Neuronal stem cell (in vitro differentiated cells): Measurements from ENCODE around the gene TBC1D10A.

Experiments used
- DNase-seq: peaks from one replicate; pipeline ENCODE4 v3.0.0-alpha.2; 2013; ENCODE audit warnings: low spot score
- H2AFZ ChIP-seq: one replicate; pipeline ENCODE4 v1.6.1; 2013; ENCODE audit warnings: mild to moderate bottlenecking, low read length, inconsistent platforms
- H2AK5ac ChIP-seq: 2 replicates; pipeline ENCODE4 v1.6.1; 2013; ENCODE audit warnings: low read depth, mild to moderate bottlenecking, inconsistent platforms, low read length, moderate library complexity, mixed read lengths
- H2BK120ac ChIP-seq: 2 replicates; pipeline ENCODE4 v1.6.1; 2013; ENCODE audit warnings: low read depth, mild to moderate bottlenecking, inconsistent platforms, low read length, moderate library complexity, mixed read lengths
- H2BK12ac ChIP-seq: one replicate; pipeline ENCODE4 v1.6.1; 2013; ENCODE audit warnings: low read length, inconsistent platforms
- H2BK15ac ChIP-seq: 2 replicates; pipeline ENCODE4 v1.6.1; 2013; ENCODE audit warnings: mild to moderate bottlenecking, low read length, inconsistent platforms, mixed read lengths
- H2BK5ac ChIP-seq: one replicate; pipeline ENCODE4 v1.6.1; 2013; ENCODE audit warnings: inconsistent platforms, mild to moderate bottlenecking, low read length, moderate library complexity
- H3K14ac ChIP-seq: one replicate; pipeline ENCODE4 v1.6.1; 2013; ENCODE audit warnings: low read length, inconsistent platforms
- H3K18ac ChIP-seq: 2 replicates; pipeline ENCODE4 v1.6.1; 2013; ENCODE audit warnings: low read length, inconsistent platforms
- H3K23ac ChIP-seq: 2 replicates; pipeline ENCODE4 v1.6.1; 2013; ENCODE audit warnings: low read depth, mild to moderate bottlenecking, mixed read lengths, low read length, inconsistent platforms; ENCODE audit not compliant: poor library complexity
- H3K27ac ChIP-seq: replicated peaks from 3 replicates; pipeline ENCODE4 v1.5.1; 2013; ENCODE audit warnings: low read length, inconsistent platforms
- H3K27me3 ChIP-seq, 3 experiments: 2 replicates each; pipeline ENCODE4 v1.6.1; 2013; ENCODE audit warnings: low read length in 3 of 3, mild to moderate bottlenecking in 2 of 3, inconsistent platforms in 1 of 3, low read depth in 1 of 3, mixed read lengths in 1 of 3, moderate library complexity in 1 of 3; ENCODE audit not compliant: control insufficient read depth in 3 of 3, insufficient read depth in 3 of 3
- H3K36me3 ChIP-seq, 2 donors: replicated peaks in 1 of 2; 2 replicates each; pipeline ENCODE4 v1.6.1; 2013; ENCODE audit warnings: low read length in 2 of 2; ENCODE audit not compliant: control insufficient read depth in 2 of 2, insufficient read depth in 2 of 2
- H3K4ac ChIP-seq: 2 replicates; pipeline ENCODE4 v1.6.1; 2013; ENCODE audit warnings: inconsistent platforms, mild to moderate bottlenecking, low read length, moderate library complexity
- H3K4me1 ChIP-seq, 2 donors: 1 replicate in 1 of 2; 2 replicates in 1 of 2; pipeline ENCODE4 v1.6.1; 2013; ENCODE audit warnings: low read length in 2 of 2, low read depth in 1 of 2; ENCODE audit not compliant: control insufficient read depth in 2 of 2, insufficient read depth in 1 of 2
- H3K4me2 ChIP-seq: one replicate; pipeline ENCODE4 v1.6.1; 2013; ENCODE audit warnings: mild to moderate bottlenecking, low read length, inconsistent platforms; ENCODE audit not compliant: insufficient read depth, poor library complexity, severe bottlenecking
- H3K4me3 ChIP-seq, 2 donors: 2 replicates each; pipeline ENCODE4 v1.5.1; 2013; ENCODE audit warnings: low read length in 2 of 2, mild to moderate bottlenecking in 2 of 2, inconsistent platforms in 1 of 2, moderate library complexity in 1 of 2
- H3K79me1 ChIP-seq: one replicate; pipeline ENCODE4 v1.6.1; 2013; ENCODE audit warnings: low read depth, mild to moderate bottlenecking, inconsistent platforms, low read length, moderate library complexity
- H3K9ac ChIP-seq: one replicate; pipeline ENCODE4 v1.6.1; 2013; ENCODE audit warnings: mild to moderate bottlenecking, low read depth, low read length, inconsistent platforms; ENCODE audit not compliant: poor library complexity
- H3K9me3 ChIP-seq, 2 donors: replicated peaks in 1 of 2; 2 replicates each; pipeline versions ENCODE3 to v1.6.1; 2013; ENCODE audit warnings: low read length in 2 of 2, mild to moderate bottlenecking in 2 of 2, inconsistent platforms in 1 of 2, low read depth in 1 of 2, mixed read lengths in 1 of 2, moderate library complexity in 1 of 2; ENCODE audit not compliant: control insufficient read depth in 2 of 2, insufficient read depth in 1 of 2
- H4K8ac ChIP-seq: one replicate; pipeline ENCODE4 v1.6.1; 2013; ENCODE audit warnings: low read depth, mild to moderate bottlenecking, inconsistent platforms, low read length, moderate library complexity
- H4K91ac ChIP-seq: one replicate; pipeline ENCODE4 v1.6.1; 2013; ENCODE audit warnings: low read length, low read depth, mild to moderate bottlenecking, inconsistent platforms; ENCODE audit not compliant: poor library complexity
- WGBS, 2 donors: extraction: QIAGEN DNeasy Blood & Tissue Kit; methylation state at CpG; one replicate each; pipeline ENCODE4 v1.1.7; 2013; ENCODE audit warnings: missing lambda C conversion rate in 2 of 2, mixed read lengths in 1 of 2; ENCODE audit not compliant: insufficient read length in 2 of 2, insufficient replicate concordance in 1 of 2; ENCODE audit errors: extremely low coverage in 2 of 2; 5-methylcytosine and 5-hydroxymethylcytosine counted together

The TBC1D10A gene

GRCh38 chr22:30325065-30325720, 1.5 kb downstream of the TBC1D10A start:
- no peaks in the 10 kb centered on the region for H3K9me3 ChIP-seq
- peak overlapping the region; percentile 30 to 91 for H3K4me3 ChIP-seq
- peaks cover 0 to 8% of the 10 kb centered on the region in 2 donors for H3K36me3 ChIP-seq
- H3K4me1 ChIP-seq = peaks cover 9 to 14% of the 10 kb centered on the region in 2 donors
- H3K4ac ChIP-seq = no peak overlapping the region
- H2AFZ ChIP-seq = no peak overlapping the region
- H3K9ac ChIP-seq = no peak overlapping the region
- no peak overlapping the region for H3K23ac ChIP-seq
- H3K27ac ChIP-seq = no peak overlapping the region
- no peak overlapping the region for H3K4me2 ChIP-seq
- WGBS, 2 donors = no CpG with 5 or more reads among the region's 5 CpGs
- H4K91ac ChIP-seq = no peak overlapping the region
- peak overlapping the region; percentile 58 for H2BK5ac ChIP-seq
- no peak for DNase-seq
- H2BK15ac ChIP-seq = no peak overlapping the region
- no peak overlapping the region for H3K18ac ChIP-seq
- H2AK5ac ChIP-seq = no peak overlapping the region
- no peak overlapping the region for H2BK120ac ChIP-seq
- no peaks in the 10 kb centered on the region for H3K79me1 ChIP-seq
- no peak overlapping the region for H2BK12ac ChIP-seq
- no peaks in the 10 kb centered on the region for H3K27me3 ChIP-seq
- H4K8ac ChIP-seq = no peak overlapping the region
- no peak overlapping the region for H3K14ac ChIP-seq

DNA sequence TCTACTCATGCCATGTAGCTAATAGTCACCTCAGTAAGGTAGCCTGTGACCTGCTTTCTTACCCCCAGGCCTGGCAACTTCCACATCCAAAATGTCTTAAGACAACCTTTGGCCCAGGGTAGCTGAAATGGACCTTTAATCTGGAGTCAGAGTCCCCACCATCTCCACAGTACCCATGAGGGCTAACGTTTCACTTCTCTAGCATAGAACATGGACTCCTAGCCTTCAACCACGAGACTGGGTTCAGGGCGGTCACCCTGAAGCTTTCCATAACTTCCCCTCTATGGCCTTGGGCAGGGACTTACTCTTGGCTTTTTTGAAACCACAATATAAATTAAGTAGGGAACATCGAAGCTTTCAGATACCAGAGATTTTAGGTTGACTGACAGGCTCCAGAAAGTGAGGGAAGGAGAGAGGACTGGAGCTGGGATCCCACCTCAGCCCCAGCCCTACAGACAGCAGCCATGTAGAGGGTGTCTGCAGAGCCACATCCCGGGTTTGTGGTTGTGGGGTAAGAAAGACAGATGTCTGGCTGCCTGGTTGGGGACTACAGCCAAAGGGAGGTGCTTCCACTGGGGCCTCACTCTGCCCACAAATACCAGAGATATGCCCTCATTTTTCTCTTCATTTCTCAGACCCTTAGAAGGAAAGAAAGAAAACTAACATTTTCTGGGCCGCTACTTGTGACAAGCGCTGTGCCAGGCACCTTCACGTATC, 2.6 kb downstream of the TBC1D10A start:
- no CpG with 5 or more reads among the region's 8 CpGs for WGBS, 2 donors
- H3K14ac ChIP-seq = no peak overlapping the region
- no peak overlapping the region for H3K18ac ChIP-seq
- H3K79me1 ChIP-seq = no peaks in the 10 kb centered on the region
- no peak overlapping the region for H2BK15ac ChIP-seq
- H2BK5ac ChIP-seq = no peak overlapping the region
- H3K4me2 ChIP-seq = no peak overlapping the region
- no peak overlapping the region for H4K91ac ChIP-seq
- no peak overlapping the region for H3K27ac ChIP-seq
- H3K27me3 ChIP-seq = no peaks in the 10 kb centered on the region
- H4K8ac ChIP-seq = no peak overlapping the region
- H2BK12ac ChIP-seq = no peak overlapping the region
- no peak overlapping the region for H2AFZ ChIP-seq
- H3K23ac ChIP-seq = no peak overlapping the region
- H3K9me3 ChIP-seq = no peaks in the 10 kb centered on the region
- peaks cover 0 to 3% of the 10 kb centered on the region in 2 donors for H3K36me3 ChIP-seq
- no peak for DNase-seq
- no peak overlapping the region for H3K4me3 ChIP-seq
- H2AK5ac ChIP-seq = no peak overlapping the region
- H3K9ac ChIP-seq = no peak overlapping the region
- peaks cover 9 to 14% of the 10 kb centered on the region in 2 donors for H3K4me1 ChIP-seq
- no peak overlapping the region for H2BK120ac ChIP-seq
- no peak overlapping the region for H3K4ac ChIP-seq

GRCh38 chr22:30323246-30323645, 3.5 kb downstream of the TBC1D10A start:
- Histone ChIP-seq H2BK120ac (no peak overlapping the region), H3K27ac (no peak overlapping the region), H2AFZ (no peak overlapping the region), H2BK12ac (no peak overlapping the region), H2BK5ac (no peak overlapping the region), H3K4me1 (peaks cover 9 to 14% of the 10 kb centered on the region in 2 donors), H4K8ac (no peak overlapping the region), H3K4me3 (no peak overlapping the region), H3K23ac (no peak overlapping the region), H3K27me3 (no peaks in the 10 kb centered on the region), H3K4ac (no peak overlapping the region), H3K14ac (no peak overlapping the region), H2AK5ac (no peak overlapping the region), H3K9me3 (no peaks in the 10 kb centered on the region), H3K9ac (no peak overlapping the region), H3K4me2 (no peak overlapping the region), H4K91ac (no peak overlapping the region), H3K18ac (no peak overlapping the region), H3K79me1 (no peaks in the 10 kb centered on the region), H2BK15ac (no peak overlapping the region), H3K36me3 (no peaks in the 10 kb centered on the region)
- DNase-seq = no peak
- WGBS, 2 donors = no CpG with 5 or more reads among the region's 3 CpGs

- H3K23ac ChIP-seq = no peak overlapping the region
- H3K4me1 ChIP-seq = peaks cover 9% of the 10 kb centered on the region in 2 donors
- no peak overlapping the region for H3K9ac ChIP-seq
- H3K4ac ChIP-seq = no peak overlapping the region
- WGBS, 2 donors = no CpG with 5 or more reads among the region's 2 CpGs
- DNase-seq = no peak
- H4K8ac ChIP-seq = no peak overlapping the region
- H3K27ac ChIP-seq = no peak overlapping the region
- H2BK5ac ChIP-seq = no peak overlapping the region
- H3K79me1 ChIP-seq = no peaks in the 10 kb centered on the region
- no peaks in the 10 kb centered on the region for H3K27me3 ChIP-seq
- H3K9me3 ChIP-seq = no peaks in the 10 kb centered on the region
- H3K18ac ChIP-seq = no peak overlapping the region
- no peak overlapping the region for H4K91ac ChIP-seq
- H3K4me2 ChIP-seq = no peak overlapping the region
- H2AK5ac ChIP-seq = no peak overlapping the region
- H2AFZ ChIP-seq = no peak overlapping the region
- no peak overlapping the region for H3K14ac ChIP-seq
- no peak overlapping the region for H2BK12ac ChIP-seq
- no peak overlapping the region for H2BK120ac ChIP-seq
- H2BK15ac ChIP-seq = no peak overlapping the region
- no peaks in the 10 kb centered on the region for H3K36me3 ChIP-seq
- no peak overlapping the region for H3K4me3 ChIP-seq
These were observed 5.3 kb downstream of the TBC1D10A start for GRCh38 chr22:30321461-30321860.
